H1 (cell line): ENCODE data around the gene DNAL4. TPM values are rescaled to one million over a fixed set of nuclear protein-coding genes. Genes with fewer than 3 reads are reported as not detected.

Experiments
- CTCF ChIA-PET: fragments of 300-600 bp; sonication (Branson Sonifier 250); formaldehyde crosslinking; loops from one replicate; lab custom pipeline; 2021; ENCODE audit not compliant: partially characterized antibody; lab: Charles Lee
- POLR2A ChIA-PET: fragments of 300-600 bp; sonication (Branson Sonifier 250); formaldehyde crosslinking; loops from one replicate; lab custom pipeline; 2021; ENCODE audit warnings: inconsistent platforms; ENCODE audit not compliant: partially characterized antibody; lab: Charles Lee
- DNase-seq, 2 experiments: peaks; one replicate each; pipeline versions ENCODE4 v3.0.0 to v3.0.0-alpha.2; 2010 to 2022; ENCODE audit warnings: low spot score in 2 of 2, low read depth in 1 of 2, mixed read lengths in 1 of 2
- FAIRE-seq: peaks from 2 replicates; lab custom pipeline; 2011; peaks lifted over from hg19 to GRCh38; lab: Jason Lieb, UNC
- H2AFZ ChIP-seq: 2 replicates; pipeline ENCODE4 v1.8.1; 2012; ENCODE audit warnings: low read length, inconsistent platforms
- H2AK5ac ChIP-seq: 2 replicates; pipeline ENCODE4 v1.6.1; 2013; ENCODE audit warnings: low read depth, low read length
- H2BK120ac ChIP-seq: replicated peaks from 2 replicates; pipeline ENCODE3; 2013; ENCODE audit warnings: low read depth, low read length, inconsistent platforms
- H2BK12ac ChIP-seq: 2 replicates; pipeline ENCODE4 v1.6.1; 2013; ENCODE audit warnings: low read depth, low read length
- H2BK15ac ChIP-seq: 2 replicates; pipeline ENCODE4 v1.6.1; 2013; ENCODE audit warnings: low read length
- H2BK20ac ChIP-seq: 2 replicates; pipeline ENCODE4 v1.6.1; 2013; ENCODE audit warnings: low read length
- H2BK5ac ChIP-seq: 2 replicates; pipeline ENCODE4 v1.6.1; 2013; ENCODE audit warnings: low read depth, low read length
- H3K14ac ChIP-seq: 2 replicates; pipeline ENCODE4 v1.6.1; 2013; ENCODE audit warnings: inconsistent platforms; ENCODE audit not compliant: insufficient read length
- H3K18ac ChIP-seq: 2 replicates; pipeline ENCODE4 v1.6.1; 2013; ENCODE audit warnings: low read length; ENCODE audit errors: extremely low read depth
- H3K23ac ChIP-seq: 2 replicates; pipeline ENCODE4 v1.6.1; 2013; ENCODE audit warnings: inconsistent platforms; ENCODE audit not compliant: insufficient read length
- H3K23me2 ChIP-seq: 2 replicates; pipeline ENCODE4 v1.6.1; 2013; ENCODE audit warnings: low read depth, low read length
- H3K27ac ChIP-seq: 2 replicates; pipeline ENCODE4 v1.6.1; 2011; ENCODE audit warnings: low read depth, low read length, inconsistent platforms
- H3K27me3 ChIP-seq, 4 experiments: replicated peaks in 1 of 4; 1 replicate in 1 of 4; 2 replicates in 3 of 4; pipeline versions ENCODE4 v1.6.1 to v1.8.1; 2011 to 2013; ENCODE audit warnings: low read length in 3 of 4, mild to moderate bottlenecking in 3 of 4, inconsistent platforms in 2 of 4, mixed read lengths in 2 of 4, moderate library complexity in 1 of 4; ENCODE audit not compliant: control insufficient read depth in 3 of 4, insufficient read depth in 3 of 4; ENCODE audit errors: extremely low read depth in 1 of 4
- H3K36me3 ChIP-seq, 4 experiments: 2 replicates each; pipeline versions ENCODE4 v1.6.1 to v1.8.1; 2011 to 2013; ENCODE audit warnings: mild to moderate bottlenecking in 4 of 4, low read length in 3 of 4, moderate library complexity in 2 of 4, control low read depth in 1 of 4, inconsistent platforms in 1 of 4; ENCODE audit not compliant: insufficient read depth in 4 of 4, control insufficient read depth in 2 of 4
- H3K4ac ChIP-seq: replicated peaks from 2 replicates; pipeline ENCODE3; 2013; ENCODE audit warnings: low read length, low read depth, mixed read lengths, inconsistent platforms; ENCODE audit not compliant: insufficient read length
- H3K4me1 ChIP-seq, 4 experiments: replicated peaks in 1 of 4; 1 replicate in 1 of 4; 2 replicates in 3 of 4; pipeline versions ENCODE4 v1.6.1 to v1.8.1; 2011 to 2013; ENCODE audit warnings: low read length in 3 of 4, inconsistent platforms in 2 of 4, mixed read lengths in 1 of 4; ENCODE audit not compliant: insufficient read depth in 4 of 4, control insufficient read depth in 3 of 4
- H3K4me2 ChIP-seq, 2 experiments: 2 replicates each; pipeline versions ENCODE4 v1.6.1 to v1.8.1; 2011 to 2013; ENCODE audit warnings: low read depth in 2 of 2, low read length in 2 of 2, control low read depth in 1 of 2, inconsistent platforms in 1 of 2, mild to moderate bottlenecking in 1 of 2; ENCODE audit not compliant: insufficient read depth in 1 of 2
- H3K4me3 ChIP-seq, 4 experiments: fragments of 200-600, 300-600 bp in 1 of 4; sonication (generic), shearing (Covaris generic), sonication (Bioruptor Twin) in 1 of 4; 2 replicates each; pipeline versions ENCODE4 v1.5.1 to v1.8.1; 2011 to 2016; ENCODE audit warnings: low read length in 4 of 4, low read depth in 3 of 4, control low read depth in 2 of 4, inconsistent platforms in 2 of 4, mild to moderate bottlenecking in 2 of 4, mixed read lengths in 1 of 4, moderate library complexity in 1 of 4; ENCODE audit not compliant: insufficient read depth in 2 of 4; ENCODE audit errors: extremely low read depth in 1 of 4
- H3K56ac ChIP-seq: replicated peaks from 2 replicates; pipeline ENCODE3; 2013; ENCODE audit warnings: low read depth, mild to moderate bottlenecking, mixed read lengths, low read length, inconsistent platforms; ENCODE audit not compliant: insufficient read length
- H3K79me1 ChIP-seq: 2 replicates; pipeline ENCODE4 v1.6.1; 2013; ENCODE audit warnings: low read depth, low read length, control low read depth
- H3K79me2 ChIP-seq, 2 experiments: 2 replicates each; pipeline versions ENCODE4 v1.6.1 to v1.8.1; 2012 to 2013; ENCODE audit warnings: low read length in 2 of 2, mild to moderate bottlenecking in 2 of 2, inconsistent platforms in 1 of 2; ENCODE audit not compliant: insufficient read depth in 2 of 2, control insufficient read depth in 1 of 2
- H3K9ac ChIP-seq, 4 experiments: replicated peaks in 1 of 4; 1 replicate in 1 of 4; 2 replicates in 3 of 4; pipeline versions ENCODE4 v1.6.1 to v1.8.1; 2011 to 2013; ENCODE audit warnings: low read depth in 3 of 4, low read length in 3 of 4, control low read depth in 2 of 4, mild to moderate bottlenecking in 2 of 4, moderate library complexity in 2 of 4, inconsistent platforms in 1 of 4; ENCODE audit errors: extremely low read depth in 1 of 4
- H3K9me3 ChIP-seq, 2 experiments: 2 replicates each; pipeline versions ENCODE4 v1.6.1 to v1.8.1; 2012 to 2013; ENCODE audit warnings: mild to moderate bottlenecking in 2 of 2, moderate library complexity in 2 of 2, control low read depth in 1 of 2, inconsistent platforms in 1 of 2, low read depth in 1 of 2, low read length in 1 of 2, mixed read lengths in 1 of 2; ENCODE audit not compliant: insufficient read depth in 2 of 2
- H4K20me1 ChIP-seq, 2 experiments: replicated peaks in 1 of 2; 2 replicates each; pipeline versions ENCODE3 to v1.8.1; 2011 to 2013; ENCODE audit warnings: inconsistent platforms in 2 of 2, low read length in 2 of 2, mild to moderate bottlenecking in 1 of 2; ENCODE audit not compliant: insufficient read depth in 2 of 2, control insufficient read depth in 1 of 2
- H4K5ac ChIP-seq: 2 replicates; pipeline ENCODE4 v1.6.1; 2013; ENCODE audit warnings: low read length, low read depth, mixed read lengths, inconsistent platforms; ENCODE audit not compliant: insufficient read length
- H4K8ac ChIP-seq: 2 replicates; pipeline ENCODE4 v1.8.0; 2013; ENCODE audit warnings: mild to moderate bottlenecking, moderate library complexity, low read length, inconsistent platforms; ENCODE audit not compliant: insufficient read depth; ENCODE audit errors: extremely low read depth
- H4K91ac ChIP-seq: replicated peaks from 2 replicates; pipeline ENCODE3; 2013; ENCODE audit warnings: low read length, mixed read lengths, inconsistent platforms; ENCODE audit not compliant: insufficient read length
- WGBS, 2 experiments: shearing (Covaris generic) in 1 of 2; methylation state at CpG; one replicate each; pipeline versions ENCODE4 v1.1.6 to v1.1.7; 2013 to 2015; ENCODE audit warnings: low lambda C conversion rate in 2 of 2, mixed read lengths in 2 of 2, inconsistent platforms in 1 of 2, low coverage in 1 of 2, missing lambda C conversion rate in 1 of 2; ENCODE audit not compliant: insufficient replicate concordance in 2 of 2, insufficient coverage in 1 of 2, insufficient read length in 1 of 2; ENCODE audit errors: extremely low coverage in 1 of 2, missing lambda C conversion rate in 1 of 2; 5-methylcytosine and 5-hydroxymethylcytosine counted together
- polyA plus RNA-seq, 7 experiments: library from polyadenylated mRNA; depleted of rRNA in 3 of 7; stranded (reverse) in 5 of 7; unstranded in 2 of 7; fragments of >200 nt in 5 of 7; fragments of 200-250 nt in 2 of 7; gene quantifications; 1 replicate in 5 of 7; 2 replicates in 1 of 7; 4 replicates in 1 of 7; pipeline versions ENCODE4 v1.2.1 to v1.2.3, GENCODE V29; 2011 to 2013; ENCODE audit warnings: missing spikeins in 2 of 7, mixed read lengths in 2 of 7
- total RNA-seq: library from RNA; stranded (reverse); fragmentation: NEBNext Ultra II Directional; extraction: Animal tissue kit (Norgen Biotek cat#: 25700); gene quantifications from 2 replicates; pipeline ENCODE4 v1.2.1, GENCODE V29; 2021

DNAL4 gene
- total and polyA plus RNA-seq, 2 of the 8 experiments (the other 6 are each of a cell fraction or from before 2014, with no cell fraction given): 8.8 to 14.0 TPM

- Histone ChIP-seq H3K4me2 (no peak overlapping the region), H3K14ac (no peak overlapping the region), H2BK20ac (no peak overlapping the region), H3K18ac (no peak overlapping the region; the same call in 1 of the 2 replicates), H3K9ac (no peak overlapping the region), H2BK5ac (no peak overlapping the region), H3K79me1 (no peaks in the 10 kb centered on the region), H4K20me1 (peaks cover 0 to 3% of the 10 kb centered on the region in 2 experiments), H2AFZ (no peak overlapping the region), H3K79me2 (no peaks in the 10 kb centered on the region), H3K4me1 (peaks cover 0 to 6% (median 3%) of the 10 kb centered on the region in 4 experiments; a peak in 5 of 7 replicates), H3K4ac (no peak overlapping the region), H2BK120ac (no peak overlapping the region), H3K23me2 (peaks cover 1% of the 10 kb centered on the region; the same call in 1 of the 2 replicates), H4K91ac (no peak overlapping the region), H3K27ac (no peak overlapping the region), H2BK12ac (0 out of 2 replicates have a peak overlapping the region, but pooled peaks have one; percentile 79), H3K23ac (no peak overlapping the region), H2BK15ac (no peak overlapping the region), H3K4me3 (no peak overlapping the region), H3K56ac (no peak overlapping the region), H4K5ac (no peak overlapping the region), H3K36me3 (no peaks in the 10 kb centered on the region), H3K27me3 (peaks cover 0 to 6% (median under 1%) of the 10 kb centered on the region in 4 experiments; a peak in 3 of 7 replicates), H3K9me3 (no peaks in the 10 kb centered on the region), H2AK5ac (no peak overlapping the region), H4K8ac (no peak overlapping the region)
- DNase-seq (no peak), FAIRE-seq (peak; percentile 24)
- ChIA-PET CTCF (interaction anchor here (0.6 to 5.6 kb wide), 10 partner anchors 8 to 91 kb away, joined by 3 to 53 read pairs (median 6); partner anchors contain the start of gene NPTXR), POLR2A (interaction anchor here (0.6 kb wide), 1 partner anchor 51 kb away, joined by 3 read pairs; no protein-coding TSS in a partner anchor)
- 57% methylated on average over 19 of the region's 19 CpGs; no CpG with 5 or more reads in 1 of the 2 experiments for WGBS, 2 experiments
Measured at GRCh38 chr22:38835888-38836301, 42.0 kb upstream of the DNAL4 start.
